ENCODE data around the gene FGF12.
"Not testable (repeated sequence)": the region's sequence is repeated elsewhere in the genome, so short reads cannot be mapped to it uniquely, and the experiment has no call there.

Gene FGF12

GRCh38 chr3:192727032-192727847 lies at the start of gene FGF12:
Gene FGF12 (minus strand): TSS chr3:192727541.
- DNase-seq (ENCODE audit: low read depth), result no peak

DNA sequence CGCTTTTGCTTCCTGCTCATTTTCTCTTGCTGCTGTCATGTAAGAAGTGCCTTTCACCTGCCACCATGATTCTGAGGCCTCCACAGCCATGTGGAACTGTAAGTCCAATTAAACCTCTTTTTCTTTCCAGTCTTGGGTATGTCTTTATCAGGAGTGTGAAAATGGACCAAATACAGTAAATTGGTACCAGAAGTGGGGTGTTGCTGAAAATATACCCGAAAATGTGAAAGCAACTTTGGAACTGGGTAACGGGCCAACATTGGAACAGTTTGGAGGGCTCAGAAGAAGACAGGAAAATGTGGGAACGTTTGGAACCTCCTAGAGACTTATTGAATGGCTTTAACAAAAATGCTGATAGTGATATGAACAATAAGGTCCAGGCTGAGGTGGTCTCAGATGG lies 47.0 kb upstream of the FGF12 start:
- DNase-seq (ENCODE audit: low read depth), result not testable (repeated sequence)

GRCh38 chr3:192772240-192772894 lies 45.0 kb upstream of the FGF12 start:
- no peak for DNase-seq (ENCODE audit: low read depth)

DNA sequence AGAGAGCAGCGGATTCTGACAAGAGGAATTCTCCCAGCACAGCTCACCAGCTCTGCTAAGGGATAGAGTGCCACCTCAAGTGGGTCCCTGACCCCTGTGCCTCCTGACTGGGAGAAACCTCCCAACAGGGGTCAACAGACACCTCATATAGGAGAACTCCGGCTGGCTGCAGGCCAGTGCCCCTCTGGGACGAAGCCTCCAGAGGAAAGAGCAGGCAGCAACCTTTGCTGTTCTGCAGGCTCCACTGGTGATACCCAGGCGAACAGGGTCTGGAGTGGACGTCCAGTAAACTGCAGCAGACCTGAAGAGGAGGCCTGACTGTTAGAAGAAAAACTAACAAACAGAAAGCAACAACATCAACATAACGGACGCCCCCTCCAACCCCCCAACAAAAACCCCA lies 31.3 kb upstream of the FGF12 start:
- no peak for DNase-seq (ENCODE audit: low read depth)

GRCh38 chr3:192751148-192751547 lies 23.8 kb upstream of the FGF12 start:
- DNase-seq (ENCODE audit: low read depth), result no peak

DNA sequence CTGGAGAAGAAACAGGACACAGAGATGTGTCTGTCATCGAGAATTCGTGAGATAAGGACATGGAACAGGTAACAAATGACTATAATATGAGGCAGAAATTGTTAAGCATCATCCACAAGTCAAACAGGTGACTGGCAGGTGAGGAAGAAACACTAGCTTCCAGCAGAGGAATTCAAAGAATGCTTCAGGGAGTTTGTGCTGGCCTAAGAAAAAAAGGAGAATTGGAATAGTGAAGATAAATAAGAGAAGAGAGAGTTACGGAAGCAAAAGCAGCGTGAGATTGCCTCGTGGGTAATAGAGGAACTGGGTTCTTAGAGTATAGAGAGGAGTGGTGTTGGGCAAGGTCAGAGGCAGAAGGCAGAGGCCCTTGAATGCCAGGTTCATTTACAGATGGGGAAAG lies 22.9 kb upstream of the FGF12 start:
- DNase-seq (ENCODE audit: low read depth), result no peak

DNA sequence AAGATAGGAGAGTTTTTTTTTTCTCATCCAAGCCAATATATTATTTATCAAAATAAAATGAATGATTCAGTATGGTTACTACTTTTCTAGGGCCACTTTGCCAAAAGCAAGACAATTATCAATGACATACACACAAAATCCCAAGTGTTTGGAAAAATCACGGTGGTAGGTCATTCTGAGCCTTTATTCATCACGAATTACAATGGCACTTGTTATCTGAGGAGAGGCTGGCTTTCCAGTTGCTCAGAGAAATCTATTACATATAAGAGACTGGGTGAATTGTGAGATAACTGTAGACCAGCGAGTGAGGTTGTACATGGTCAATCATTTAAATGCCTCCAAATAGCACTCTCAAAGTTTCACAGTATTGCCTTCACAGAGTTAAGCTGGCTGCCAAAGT lies 20.4 kb upstream of the FGF12 start:
- DNase-seq (ENCODE audit: low read depth), result no peak

DNA sequence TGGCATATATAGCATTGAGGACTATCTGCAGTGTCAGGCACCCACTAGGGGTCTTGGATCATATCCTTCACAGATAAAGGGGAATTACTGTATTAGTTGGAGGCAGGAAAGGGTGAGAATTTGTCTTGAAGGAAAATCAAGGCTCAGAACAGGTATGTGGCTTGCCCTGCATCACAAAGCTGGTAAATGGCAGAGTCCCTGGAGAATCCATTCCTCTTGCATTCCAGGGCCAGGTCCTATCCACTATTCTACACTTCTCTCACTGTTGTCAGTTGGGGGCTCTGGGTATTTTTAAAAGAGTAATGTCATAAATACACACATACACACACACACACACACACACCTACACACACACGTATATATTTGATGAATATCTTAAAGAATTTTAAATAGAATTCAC lies 19.8 kb upstream of the FGF12 start:
- DNase-seq (ENCODE audit: low read depth), result no peak

DNA sequence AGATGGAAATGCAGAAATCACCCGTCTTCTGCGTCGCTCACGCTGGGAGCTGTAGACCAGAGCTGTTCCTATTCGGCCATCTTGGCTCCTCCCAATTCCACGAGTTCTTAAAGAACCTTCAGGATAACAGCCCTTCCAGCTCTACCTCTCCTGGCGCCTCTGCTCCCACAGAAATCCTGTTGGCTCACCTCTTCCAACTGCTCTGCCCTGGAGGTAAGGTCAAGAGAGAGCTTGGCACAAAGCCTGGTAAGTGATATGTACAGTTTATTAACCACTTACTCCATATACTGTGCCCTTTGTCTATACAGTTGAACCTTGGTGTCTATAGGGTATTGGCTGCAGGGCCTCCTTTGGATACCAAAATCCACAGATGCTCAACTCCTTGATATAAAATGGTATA lies 17.8 kb upstream of the FGF12 start:
- DNase-seq (ENCODE audit: low read depth), result no peak

DNA sequence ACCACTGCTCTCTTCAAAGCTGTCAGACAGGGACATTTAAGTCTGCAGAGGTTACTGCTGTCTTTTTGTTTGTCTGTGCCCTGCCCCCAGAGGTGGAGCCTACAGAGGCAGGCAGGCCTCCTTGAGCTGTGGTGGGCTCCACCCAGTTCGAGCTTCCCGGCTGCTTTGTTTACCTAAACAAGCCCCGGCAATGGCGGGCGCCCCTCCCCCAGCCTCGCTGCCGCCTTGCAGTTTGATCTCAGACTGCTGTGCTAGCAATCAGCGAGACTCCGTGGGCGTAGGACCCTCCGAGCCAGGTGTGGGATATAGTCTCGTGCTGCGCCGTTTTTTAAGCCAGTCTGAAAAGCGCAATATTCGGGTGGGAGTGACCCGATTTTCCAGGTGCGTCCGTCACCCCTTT lies 17.3 kb upstream of the FGF12 start:
- not testable (repeated sequence) for DNase-seq (ENCODE audit: low read depth)

- DNase-seq (ENCODE audit: low read depth), result no peak
Observed at GRCh38 chr3:192737506-192737905, 10.2 kb upstream of the FGF12 start.

DNA sequence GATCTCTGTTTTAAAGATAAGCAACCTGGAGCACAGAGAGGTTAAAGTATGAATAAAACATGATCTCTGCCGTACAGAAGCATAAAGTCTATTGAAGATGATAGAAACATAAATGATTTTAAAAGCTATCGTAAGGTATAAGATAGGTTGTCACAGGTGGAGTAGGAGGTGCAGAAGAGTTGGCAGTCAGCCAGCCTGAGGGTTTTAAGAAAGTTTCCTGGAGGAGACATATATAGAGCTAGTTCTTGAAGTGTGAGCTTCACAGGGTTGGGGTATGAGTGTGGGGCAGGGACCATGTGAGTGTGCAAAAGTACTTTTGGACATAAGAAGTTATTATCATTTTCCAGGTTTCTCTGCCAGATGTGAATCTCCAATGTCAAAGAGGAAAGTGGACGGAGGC lies 3.9 kb upstream of the FGF12 start:
- no peak for DNase-seq (ENCODE audit: low read depth)

DNA sequence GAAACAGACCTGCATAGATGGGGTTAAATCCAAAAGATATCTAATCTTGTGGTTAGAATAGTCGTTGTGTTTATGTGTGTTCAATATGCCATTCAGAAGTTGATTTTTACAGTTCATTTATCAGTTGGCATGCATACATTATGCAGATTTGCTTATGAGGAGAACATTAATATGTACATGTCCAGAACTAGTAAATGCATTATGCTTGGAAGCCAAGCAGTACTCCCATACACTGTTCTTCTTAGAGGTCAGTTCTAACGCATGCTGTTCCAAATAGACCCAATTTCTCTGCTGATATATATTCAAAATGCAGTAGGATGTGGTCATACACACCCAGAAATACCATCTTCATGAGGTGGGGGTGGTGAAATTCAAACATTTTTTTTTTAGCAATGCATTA lies 956 bp downstream of the FGF12 start:
- no peak for DNase-seq (ENCODE audit: low read depth)

GRCh38 chr3:192719964-192720363 lies 7.4 kb downstream of the FGF12 start:
- no peak for DNase-seq (ENCODE audit: low read depth)

- DNase-seq (ENCODE audit: low read depth), result no peak
Observed at GRCh38 chr3:192718156-192718555, 9.2 kb downstream of the FGF12 start.

GRCh38 chr3:192715126-192715525 lies 12.2 kb downstream of the FGF12 start:
- no peak for DNase-seq (ENCODE audit: low read depth)

GRCh38 chr3:192711126-192711525 lies 16.2 kb downstream of the FGF12 start:
- not testable (repeated sequence) for DNase-seq (ENCODE audit: low read depth)

DNA sequence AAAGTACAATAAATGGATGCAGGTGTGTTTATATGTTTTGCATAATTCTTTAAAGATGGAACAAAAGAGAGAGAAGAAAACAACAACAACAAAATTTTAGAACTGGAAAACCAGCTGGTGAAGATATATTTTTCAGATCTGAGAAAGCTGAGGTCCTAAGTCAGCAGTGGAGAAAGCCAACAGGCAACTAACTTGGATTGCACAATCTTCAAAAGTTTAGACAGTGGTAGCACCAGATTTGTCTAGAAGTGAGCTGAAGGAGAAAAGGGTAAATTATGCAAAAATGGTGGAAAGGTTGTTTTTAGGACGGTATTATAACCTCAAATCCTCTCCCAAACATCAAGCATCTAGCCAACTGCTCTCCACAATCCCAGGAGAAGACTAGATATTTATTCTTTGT lies 17.0 kb downstream of the FGF12 start:
- DNase-seq (ENCODE audit: low read depth), result no peak

DNA sequence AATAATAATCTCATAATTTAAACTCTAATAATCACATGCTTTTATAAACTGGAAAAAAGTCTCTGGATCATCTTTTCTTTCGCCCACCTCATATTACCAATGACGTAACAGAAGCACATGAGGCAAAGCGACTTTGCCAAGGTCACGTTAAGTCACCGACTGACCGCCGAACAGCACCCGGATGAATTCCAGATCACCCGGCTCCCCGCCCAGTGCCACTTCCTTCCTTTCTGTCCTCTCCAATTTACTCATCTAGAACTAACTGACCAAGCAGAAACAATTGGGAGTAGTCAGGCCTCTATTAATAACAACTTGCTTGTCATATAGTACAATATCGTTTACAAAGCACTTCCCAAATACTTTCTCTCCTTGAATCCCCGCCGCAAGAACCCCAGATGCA lies 21.1 kb downstream of the FGF12 start:
- DNase-seq (ENCODE audit: low read depth), result no peak

- DNase-seq (ENCODE audit: low read depth), result no peak
Observed at GRCh38 chr3:192700885-192701284, 26.5 kb downstream of the FGF12 start.

DNA sequence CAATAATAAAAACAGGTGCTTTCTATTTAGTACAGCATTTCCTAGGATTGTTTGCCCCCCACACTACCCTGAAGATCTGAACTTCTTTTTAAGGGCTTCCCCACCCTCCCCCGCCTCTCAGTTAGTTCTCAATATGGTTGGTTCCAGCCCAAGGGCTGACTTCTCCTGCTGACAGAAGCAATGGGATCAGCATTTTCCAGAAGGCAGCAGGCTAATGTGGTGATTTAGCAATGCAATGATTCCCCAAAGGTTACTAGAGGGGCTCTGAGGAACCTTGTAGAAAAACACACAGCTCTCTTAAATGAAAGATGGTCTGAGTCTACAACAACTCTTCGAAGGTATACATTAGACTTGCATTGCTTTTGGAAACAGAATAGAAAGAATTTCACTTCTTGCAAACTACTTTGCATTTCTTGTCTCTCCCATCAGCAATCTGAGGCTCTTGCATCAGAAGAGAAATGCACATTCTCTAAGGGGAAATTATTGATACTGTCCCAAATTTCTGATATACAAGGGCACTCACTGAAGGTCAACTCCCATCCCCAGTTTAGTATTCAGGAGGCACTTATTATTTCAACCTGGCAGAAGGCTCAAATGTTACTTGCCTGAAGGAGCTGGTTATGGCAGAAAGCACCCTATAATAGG lies 30.3 kb downstream of the FGF12 start:
- no peak for DNase-seq (ENCODE audit: low read depth)

GRCh38 chr3:192687488-192688152 lies 39.7 kb downstream of the FGF12 start:
- no peak for DNase-seq (ENCODE audit: low read depth)

- DNase-seq (ENCODE audit: low read depth), result no peak
Observed at GRCh38 chr3:192685801-192686200, 41.5 kb downstream of the FGF12 start.

Data from stimulated activated CD4-positive, alpha-beta T cell treated with anti-CD3 and anti-CD28 coated beads, Interleukin-2, amount 100 ng/mL, for 4 hours (primary cell).